AG10803 (cell line): ENCODE measurements around the gene PPP2R2C.

Source experiments
- DNase-seq: peaks from one replicate; pipeline ENCODE4 v3.0.0; 2010; ENCODE audit warnings: low read depth
- H3K4me3 ChIP-seq: 2 replicates; pipeline ENCODE4 v1.5.1; 2011; ENCODE audit warnings: mild to moderate bottlenecking, low read length, control low read depth
- CTCF ChIP-seq: conservative IDR thresholded peaks from 2 replicates; pipeline ENCODE4 v1.5.1; 2011; ENCODE audit warnings: mild to moderate bottlenecking, low read length, control low read depth, inconsistent platforms

PPP2R2C gene

GRCh38 chr4:6300359-6300758, 172.1 kb downstream of the PPP2R2C start:
- TF ChIP-seq CTCF, result no peak
- no peak for DNase-seq
- H3K4me3 ChIP-seq, result no peak overlapping the region

- TF ChIP-seq CTCF, result no peak
- H3K4me3 ChIP-seq, result no peak overlapping the region
Observed at GRCh38 chr4:6299875-6300274, 172.5 kb downstream of the PPP2R2C start.

DNA sequence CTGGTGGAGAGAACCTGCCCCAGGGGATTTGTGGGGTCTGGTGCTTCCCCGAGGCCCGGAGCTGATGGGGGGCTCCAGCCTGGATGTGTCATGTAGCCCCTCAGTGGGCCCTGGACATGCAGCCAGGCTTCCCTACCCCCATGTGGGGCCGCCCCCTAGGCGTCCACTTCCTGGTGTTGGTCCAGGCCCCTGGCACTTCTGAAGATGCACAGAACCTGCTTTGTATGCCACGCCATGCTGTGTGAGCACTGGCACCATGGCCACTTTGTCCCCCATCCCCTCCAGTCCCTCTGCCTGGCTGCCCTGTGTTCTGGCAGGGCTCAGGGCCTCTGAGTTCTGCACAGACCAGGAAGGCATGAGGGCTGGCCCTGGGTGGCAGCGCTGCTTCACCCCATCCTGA, 173.6 kb downstream of the PPP2R2C start:
- no peak for DNase-seq
- no peak for TF ChIP-seq CTCF
- H3K4me3 ChIP-seq, result no peak overlapping the region

More at GRCh38 chr4:6299875-6300274, 172.5 kb downstream of the PPP2R2C start:
- DNase-seq, result no peak

GRCh38 chr4:6298035-6298434, 174.4 kb downstream of the PPP2R2C start:
- DNase-seq, result no peak
- H3K4me3 ChIP-seq, result no peak overlapping the region
- TF ChIP-seq CTCF, result no peak

- no peak overlapping the region for H3K4me3 ChIP-seq
- DNase-seq, result no peak
- no peak for TF ChIP-seq CTCF
Observed at GRCh38 chr4:6297266-6297815, 175.1 kb downstream of the PPP2R2C start.

GRCh38 chr4:6296026-6296425, 176.4 kb downstream of the PPP2R2C start:
- TF ChIP-seq CTCF, result no peak
- H3K4me3 ChIP-seq, result no peak overlapping the region
- no peak for DNase-seq

GRCh38 chr4:6295495-6295894, 176.9 kb downstream of the PPP2R2C start:
- no peak for DNase-seq
- no peak overlapping the region for H3K4me3 ChIP-seq
- no peak for TF ChIP-seq CTCF
